ENCODE measurements around the gene PHEX. TPM values are rescaled to one million over a fixed set of nuclear protein-coding genes. Genes with fewer than 3 reads are reported as not detected.

The PHEX gene
- polyA plus RNA-seq, 3 donors, result 0.03 TPM; not detected in 2

DNA sequence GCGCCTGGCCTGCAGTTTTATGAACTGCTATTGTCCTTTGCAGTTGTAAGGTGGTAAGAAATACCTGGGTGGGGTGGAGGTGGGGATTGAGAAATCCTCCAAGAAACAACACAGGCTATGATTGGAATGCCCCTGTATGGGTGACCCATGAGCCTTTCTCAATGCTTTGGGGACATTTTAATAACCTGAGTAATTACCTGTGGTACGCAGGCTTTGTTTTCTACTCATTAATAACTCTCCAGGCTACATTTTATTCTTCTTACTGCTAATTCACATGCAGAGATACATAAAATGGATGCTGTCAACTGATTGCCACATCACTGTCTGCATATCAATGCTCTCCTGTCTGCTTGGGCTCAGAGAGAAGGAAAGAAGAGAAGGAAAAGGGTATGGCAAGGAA lies 41.8 kb downstream of the PHEX start:
- H3K4me3 Mint-ChIP-seq, result no peak overlapping the region
- H3K27me3 Mint-ChIP-seq (ENCODE audit: low read depth in 3 of 3), result peaks cover 2 to 7% (median 2%) of the 10 kb centered on the region in 3 donors
- no peaks in the 10 kb centered on the region for H3K36me3 ChIP-seq (replicated peaks in 1 of 2; ENCODE audit: control insufficient read depth in 1 of 2, insufficient read depth in 2 of 2, low read length in 2 of 2)
- H3K4me1 Mint-ChIP-seq, result no peaks in the 10 kb centered on the region
- H3K4me1 ChIP-seq (ENCODE audit: control insufficient read depth in 1 of 2, insufficient read depth in 2 of 2, low read length in 2 of 2), result no peaks in the 10 kb centered on the region
- peaks cover 0 to 2% (median 0%) of the 10 kb centered on the region in 7 donors for H3K9me3 Mint-ChIP-seq
- peaks cover 0 to 2% of the 10 kb centered on the region in 2 donors for H3K27me3 ChIP-seq (ENCODE audit: control insufficient read depth in 2 of 2, insufficient read depth in 2 of 2, low read length in 2 of 2)
- H3K27ac Mint-ChIP-seq, result no peak overlapping the region
- no peak overlapping the region for H3K27ac ChIP-seq (ENCODE audit: low read depth in 1 of 2, low read length in 2 of 2)
- no peaks in the 10 kb centered on the region for H3K36me3 Mint-ChIP-seq
- intact Hi-C loops (cut with micrococcal nuclease), result no loop called here
- H3K9ac ChIP-seq (ENCODE audit: insufficient read depth, low read length, poor library complexity, severe bottlenecking), result no peak overlapping the region
- H2AFZ ChIP-seq (ENCODE audit: insufficient read depth, low read depth, low read length, poor library complexity, severe bottlenecking), result no peak overlapping the region
- no peak overlapping the region for H3K4me3 ChIP-seq (replicated peaks in 1 of 3; ENCODE audit: low read depth in 2 of 3, low read length in 3 of 3)
- TF ChIP-seq, protein P1, sequence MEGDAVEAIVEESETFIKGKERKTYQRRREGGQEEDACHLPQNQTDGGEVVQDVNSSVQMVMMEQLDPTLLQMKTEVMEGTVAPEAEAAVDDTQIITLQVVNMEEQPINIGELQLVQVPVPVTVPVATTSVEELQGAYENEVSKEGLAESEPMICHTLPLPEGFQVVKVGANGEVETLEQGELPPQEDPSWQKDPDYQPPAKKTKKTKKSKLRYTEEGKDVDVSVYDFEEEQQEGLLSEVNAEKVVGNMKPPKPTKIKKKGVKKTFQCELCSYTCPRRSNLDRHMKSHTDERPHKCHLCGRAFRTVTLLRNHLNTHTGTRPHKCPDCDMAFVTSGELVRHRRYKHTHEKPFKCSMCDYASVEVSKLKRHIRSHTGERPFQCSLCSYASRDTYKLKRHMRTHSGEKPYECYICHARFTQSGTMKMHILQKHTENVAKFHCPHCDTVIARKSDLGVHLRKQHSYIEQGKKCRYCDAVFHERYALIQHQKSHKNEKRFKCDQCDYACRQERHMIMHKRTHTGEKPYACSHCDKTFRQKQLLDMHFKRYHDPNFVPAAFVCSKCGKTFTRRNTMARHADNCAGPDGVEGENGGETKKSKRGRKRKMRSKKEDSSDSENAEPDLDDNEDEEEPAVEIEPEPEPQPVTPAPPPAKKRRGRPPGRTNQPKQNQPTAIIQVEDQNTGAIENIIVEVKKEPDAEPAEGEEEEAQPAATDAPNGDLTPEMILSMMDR (IDR thresholded peaks at IDR 0.05), result no peak
- no peak for DNase-seq
- no CpG with 5 or more reads among the region's 2 CpGs for WGBS (ENCODE audit: insufficient coverage)
- no peaks in the 10 kb centered on the region for H3K9me3 ChIP-seq (replicated peaks in 1 of 2; ENCODE audit: control insufficient read depth in 1 of 2, insufficient read depth in 1 of 2, low read length in 2 of 2)
- no peaks in the 10 kb centered on the region for H3K79me2 ChIP-seq (ENCODE audit: insufficient read depth, low read length)
- H3K4me2 ChIP-seq (replicated peaks; ENCODE audit: extremely low read depth, low read length, poor library complexity, severe bottlenecking), result no peak overlapping the region
- H4K20me1 ChIP-seq (ENCODE audit: insufficient read depth, low read length), result no peaks in the 10 kb centered on the region

DNA sequence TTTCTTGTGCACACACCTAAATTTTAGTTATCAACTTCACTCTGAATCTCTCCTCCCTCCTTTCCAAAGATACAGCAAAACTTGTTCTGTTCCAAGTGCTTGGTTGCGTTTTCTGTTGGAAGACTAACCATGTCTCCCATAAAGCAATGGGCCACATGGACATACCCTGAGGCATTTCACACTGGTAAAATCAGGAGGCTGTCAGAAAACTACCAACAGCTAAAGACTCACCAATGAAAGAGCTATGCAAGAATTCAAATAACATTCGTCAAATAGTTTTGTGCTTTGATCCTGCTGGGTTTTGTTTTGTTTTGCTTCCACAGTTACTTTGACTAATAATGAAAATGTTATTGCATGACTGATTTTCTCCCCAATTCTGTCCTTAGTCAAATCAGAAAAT lies 46.0 kb downstream of the PHEX start:
- Histone ChIP-seq H3K27ac (ENCODE audit: low read depth in 1 of 2, low read length in 2 of 2) (no peak overlapping the region), H2AFZ (ENCODE audit: insufficient read depth, low read depth, low read length, poor library complexity, severe bottlenecking) (no peak overlapping the region), H3K27me3 (ENCODE audit: control insufficient read depth in 2 of 2, insufficient read depth in 2 of 2, low read length in 2 of 2) (peaks cover 0 to 2% of the 10 kb centered on the region in 2 donors), H3K4me3 (replicated peaks in 1 of 3; ENCODE audit: low read depth in 2 of 3, low read length in 3 of 3) (no peak overlapping the region), H3K79me2 (ENCODE audit: insufficient read depth, low read length) (no peaks in the 10 kb centered on the region), H3K9me3 (replicated peaks in 1 of 2; ENCODE audit: control insufficient read depth in 1 of 2, insufficient read depth in 1 of 2, low read length in 2 of 2) (no peaks in the 10 kb centered on the region), H3K9ac (ENCODE audit: insufficient read depth, low read length, poor library complexity, severe bottlenecking) (no peak overlapping the region), H3K36me3 (replicated peaks in 1 of 2; ENCODE audit: control insufficient read depth in 1 of 2, insufficient read depth in 2 of 2, low read length in 2 of 2) (no peaks in the 10 kb centered on the region), H4K20me1 (ENCODE audit: insufficient read depth, low read length) (no peaks in the 10 kb centered on the region), H3K4me1 (ENCODE audit: control insufficient read depth in 1 of 2, insufficient read depth in 2 of 2, low read length in 2 of 2) (no peaks in the 10 kb centered on the region), H3K4me2 (replicated peaks; ENCODE audit: extremely low read depth, low read length, poor library complexity, severe bottlenecking) (no peak overlapping the region)
- H3K4me1 Mint-ChIP-seq, result no peaks in the 10 kb centered on the region
- peaks cover 0 to 2% (median 0%) of the 10 kb centered on the region in 7 donors for H3K9me3 Mint-ChIP-seq
- intact Hi-C loops (cut with micrococcal nuclease), result no loop called here
- no peak overlapping the region for H3K27ac Mint-ChIP-seq
- H3K27me3 Mint-ChIP-seq (ENCODE audit: low read depth in 3 of 3), result peaks cover 0 to 12% (median 3%) of the 10 kb centered on the region in 3 donors
- no peaks in the 10 kb centered on the region for H3K36me3 Mint-ChIP-seq
- WGBS (ENCODE audit: insufficient coverage), result no CpG with 5 or more reads among the region's 2 CpGs
- H3K4me3 Mint-ChIP-seq, result no peak overlapping the region
- no peak for DNase-seq
- TF ChIP-seq, protein P1 (IDR thresholded peaks at IDR 0.05), result no peak
